Measurements from ENCODE around the gene PTH2. TPM values are rescaled to one million over a fixed set of nuclear protein-coding genes. Genes with fewer than 3 reads are reported as not detected.

Gene PTH2
- total and polyA plus RNA-seq, 10 of the 15 experiments (the other 5 are each of a cell fraction or from before 2014, with no cell fraction given): not detected

- CTCF ChIA-PET: interaction anchor here (0.6 to 1.8 kb wide), 6 partner anchors 33 to 286 kb away, joined by 3 to 4 read pairs (median 3); no protein-coding TSS in a partner anchor
- intact Hi-C loops (cut with micrococcal nuclease; ENCODE audit: unreplicated experiment) (no loop called here), in situ Hi-C loops (cut with MboI) (no loop called here)
- Histone ChIP-seq H3K27ac (ENCODE audit: control insufficient read depth, insufficient read depth) (no peak overlapping the region), H2AFZ (ENCODE audit: control insufficient read depth, low read depth, low read length) (no peak overlapping the region), H3K27me3 (replicated peaks in 1 of 2; ENCODE audit: control insufficient read depth in 2 of 2, insufficient read depth in 2 of 2, low read length in 1 of 2) (no peaks in the 10 kb centered on the region), H3K4me3 (no peak overlapping the region), H3K4me2 (ENCODE audit: control insufficient read depth, insufficient read depth) (no peak overlapping the region), H4K20me1 (ENCODE audit: control insufficient read depth, insufficient read depth) (no peaks in the 10 kb centered on the region), H3K4me1 (ENCODE audit: control insufficient read depth, insufficient read depth, low read length) (no peaks in the 10 kb centered on the region), H3K36me3 (ENCODE audit: control insufficient read depth in 2 of 2, insufficient read depth in 2 of 2, low read length in 1 of 2) (no peaks in the 10 kb centered on the region), H3K9ac (ENCODE audit: control insufficient read depth, insufficient read depth, low read length) (no peak overlapping the region), H3K79me2 (ENCODE audit: control insufficient read depth, insufficient read depth, low read length) (no peaks in the 10 kb centered on the region), H3K9me3 (replicated peaks; ENCODE audit: control insufficient read depth, insufficient read depth, low read length) (no peaks in the 10 kb centered on the region)
- SMC1A ChIA-PET (ENCODE audit: uncharacterized antibody, unreplicated experiment): interaction anchor here (0.7 to 1.7 kb wide), 4 partner anchors 9 to 121 kb away, joined by 3 to 5 read pairs (median 4); no protein-coding TSS in a partner anchor
- RAD21 ChIA-PET (ENCODE audit: unreplicated experiment): no interaction called here
- DNase-seq (ENCODE audit: low read depth, low spot score) (no peak), ATAC-seq (no peak), FAIRE-seq (no peak)
- TF ChIP-seq CTCF (IDR thresholded peaks at IDR 0.05 in 2 of 3, conservative IDR thresholded peaks at IDR 0.05 in 1 of 3; ENCODE audit: control insufficient read depth in 2 of 3, extremely low read depth in 1 of 3, insufficient read depth in 1 of 3, low read depth in 3 of 3, low read length in 3 of 3) (no peak), BRCA1 (IDR thresholded peaks at IDR 0.05; ENCODE audit: low read depth, low read length) (no peak), MAX (IDR thresholded peaks at IDR 0.05; ENCODE audit: low read depth, low read length) (no peak), REST (IDR thresholded peaks at IDR 0.05; ENCODE audit: low read depth, low read length) (no peak), SREBF1 (IDR thresholded peaks at IDR 0.05; ENCODE audit: low read length) (no peak), ATF3 (IDR thresholded peaks at IDR 0.05; ENCODE audit: borderline replicate concordance, extremely low read depth, low read depth, low read length) (no peak), YBX1 (IDR thresholded peaks at IDR 0.05) (no peak), NFYA (IDR thresholded peaks at IDR 0.05; ENCODE audit: borderline replicate concordance, low read depth, low read length) (no peak), MYB (IDR thresholded peaks at IDR 0.05; ENCODE audit: borderline replicate concordance, low read depth, low read length) (no peak), BACH1 (IDR thresholded peaks at IDR 0.05; ENCODE audit: borderline replicate concordance) (no peak), CBFB (IDR thresholded peaks at IDR 0.05; ENCODE audit: low read depth) (no peak), MYC (IDR thresholded peaks at IDR 0.05; ENCODE audit: insufficient read depth, insufficient read length, insufficient replicate concordance, low read length, severe bottlenecking) (no peak)
- POLR2A ChIA-PET: interaction anchor here (0.5 kb wide), 1 partner anchor 435 kb away, joined by 4 read pairs; no protein-coding TSS in a partner anchor
- BruUV-seq (replicated peaks): no TSS peak
- 41% methylated on average over 1 of the region's 1 CpG for WGBS (ENCODE audit: insufficient coverage, insufficient replicate concordance, low lambda C conversion rate, missing lambda C conversion rate)
Observed at GRCh38 chr19:49383599-49383998, 39.6 kb downstream of the PTH2 start.

All from GM12878 (cell line).